ENCODE measurements around the gene RIPK3.

The RIPK3 gene

GRCh38 chr14:24299255-24300191, 40.3 kb downstream of the RIPK3 start, which contains the start of the genes DHRS1 and NOP9:
TSS of gene DHRS1 (minus strand) at chr14:24299780. CDS start at chr14:24299106, 674 bp downstream.
TSS of gene NOP9 (plus strand) at chr14:24299850. CDS start at chr14:24299955, 105 bp downstream.
- peak; percentile 83 to 86 (median 84) for DNase-seq

- DNase-seq: no peak
Observed at GRCh38 chr14:24298892-24299254, 40.9 kb downstream of the RIPK3 start.

- no peak for DNase-seq
Observed at GRCh38 chr14:24297190-24297964, 42.4 kb downstream of the RIPK3 start.

GRCh38 chr14:24296341-24297157, 43.2 kb downstream of the RIPK3 start:
- peak; percentile 29 to 45 (median 40) for DNase-seq

GRCh38 chr14:24293525-24293924, 46.3 kb downstream of the RIPK3 start:
- no peak for DNase-seq

GRCh38 chr14:24292118-24292807, 47.5 kb downstream of the RIPK3 start:
- DNase-seq: no peak

- no peak for DNase-seq
Observed at GRCh38 chr14:24291446-24292117, 48.2 kb downstream of the RIPK3 start.

GRCh38 chr14:24290746-24291145, 49.0 kb downstream of the RIPK3 start:
- DNase-seq: no peak

- peak in 1 of 4 experiments; percentile 14 for DNase-seq
Observed at GRCh38 chr14:24289649-24290280, 50.0 kb downstream of the RIPK3 start.

- DNase-seq: no peak
Observed at GRCh38 chr14:24286996-24287395, 52.8 kb downstream of the RIPK3 start.

Measured in activated CD4-positive, CD25-positive, alpha-beta regulatory T cell (primary cell).